HG02852 (cell line): ENCODE measurements around the gene RRAS2.
"Not testable (repeated sequence)": the region's sequence is repeated elsewhere in the genome, so short reads cannot be mapped to it uniquely, and the experiment has no call there.

Experiments used
- ATAC-seq: cut with Tn5 transposase; IDR thresholded peaks from one replicate; pipeline ENCODE4 v1.9.1; 2021; ENCODE audit warnings: mild to moderate bottlenecking, moderate library complexity; ENCODE audit not compliant: unreplicated experiment

The RRAS2 gene

GRCh38 chr11:14372011-14372410 lies 13.0 kb upstream of the RRAS2 start:
- no peak for ATAC-seq

- ATAC-seq, result no peak
Measured at GRCh38 chr11:14371249-14371648, 12.3 kb upstream of the RRAS2 start.

DNA sequence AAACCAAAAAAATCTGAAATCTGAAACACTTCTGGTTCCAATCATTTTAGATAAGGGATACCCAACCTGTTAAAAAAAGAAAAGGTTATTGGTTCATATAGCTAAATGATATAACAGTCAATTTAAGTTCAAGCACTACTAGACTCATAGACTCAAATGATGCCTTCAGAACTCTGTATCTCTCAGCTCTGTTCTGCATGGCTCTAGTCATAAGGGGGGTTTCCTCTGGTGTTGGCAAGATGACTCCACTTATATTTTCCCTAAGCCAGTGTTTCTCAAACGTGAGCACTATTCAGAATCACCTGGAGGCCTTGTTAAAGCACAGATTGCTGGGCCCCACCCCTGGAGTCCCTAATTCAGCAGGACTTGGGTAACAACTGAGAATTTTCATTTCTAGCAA lies 11.5 kb upstream of the RRAS2 start:
- ATAC-seq, result peak; percentile 49

DNA sequence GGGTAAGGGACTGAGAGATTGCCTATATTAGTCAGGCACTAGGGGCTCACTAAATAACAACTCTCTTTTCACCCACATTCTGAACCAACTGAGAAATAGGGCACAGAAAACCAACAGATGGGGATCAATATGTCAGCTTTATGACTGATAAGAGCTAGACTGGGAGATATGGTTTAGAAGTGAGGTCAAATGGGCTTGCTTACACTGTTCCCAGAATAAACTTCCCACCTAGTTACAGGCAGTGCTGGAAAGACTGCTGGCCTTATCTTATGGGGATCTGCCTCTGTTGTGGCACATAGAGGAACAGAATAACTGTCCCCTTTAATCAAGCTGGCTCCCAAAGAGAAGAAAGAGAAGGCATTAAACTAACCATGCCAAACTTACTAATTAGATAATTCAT lies 10.6 kb upstream of the RRAS2 start:
- no peak for ATAC-seq

- no peak for ATAC-seq
Measured at GRCh38 chr11:14366936-14367335, 8.0 kb upstream of the RRAS2 start.

GRCh38 chr11:14364322-14364721 lies 5.3 kb upstream of the RRAS2 start:
- no peak for ATAC-seq

GRCh38 chr11:14362611-14363010 lies 3.6 kb upstream of the RRAS2 start:
- no peak for ATAC-seq

DNA sequence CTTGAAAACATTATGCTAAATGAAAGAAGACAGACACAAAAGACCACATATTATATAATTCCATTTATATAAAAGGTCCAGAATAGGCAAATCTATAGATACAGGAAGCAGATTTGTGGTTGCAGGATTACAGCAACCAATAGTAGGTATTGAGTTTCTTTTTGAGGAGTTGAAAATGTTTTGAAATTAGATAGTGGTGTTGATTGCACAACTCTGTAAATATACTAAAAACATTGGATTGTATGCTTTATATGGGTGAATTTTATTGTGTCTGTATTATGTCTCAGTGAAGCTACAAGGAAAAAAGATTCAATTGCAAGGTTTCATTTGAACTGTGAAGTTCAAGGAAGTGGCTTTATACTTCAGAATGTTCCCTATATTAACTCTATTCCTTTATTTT lies 3.0 kb upstream of the RRAS2 start:
- no peak for ATAC-seq

GRCh38 chr11:14360976-14361375 lies 2.0 kb upstream of the RRAS2 start:
- no peak for ATAC-seq

DNA sequence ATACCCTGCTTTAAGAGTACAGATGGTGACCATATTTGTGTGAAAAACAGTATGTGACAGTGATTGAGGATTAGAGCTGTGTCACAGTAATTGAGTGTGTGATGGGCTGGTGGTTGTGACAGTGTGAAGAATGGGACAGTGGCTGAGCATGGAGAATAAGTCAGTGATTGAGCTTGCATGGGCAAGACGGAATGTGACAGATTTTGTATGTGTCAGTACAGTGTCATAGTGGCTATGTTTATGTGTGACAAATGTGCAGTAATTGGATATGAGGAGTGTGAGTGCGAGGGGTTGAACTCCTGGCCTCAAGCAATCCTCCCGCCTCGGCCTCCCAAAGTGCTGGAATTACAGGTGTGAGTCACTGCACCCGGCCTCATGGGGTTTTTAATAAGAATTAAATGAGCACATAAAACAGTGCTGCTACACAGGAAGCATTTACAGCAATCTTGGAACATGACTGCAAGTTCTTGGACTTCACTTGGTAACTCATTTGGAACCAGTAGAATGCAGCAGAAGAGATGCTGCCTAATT lies 583 bp upstream of the RRAS2 start:
- ATAC-seq, result no peak

DNA sequence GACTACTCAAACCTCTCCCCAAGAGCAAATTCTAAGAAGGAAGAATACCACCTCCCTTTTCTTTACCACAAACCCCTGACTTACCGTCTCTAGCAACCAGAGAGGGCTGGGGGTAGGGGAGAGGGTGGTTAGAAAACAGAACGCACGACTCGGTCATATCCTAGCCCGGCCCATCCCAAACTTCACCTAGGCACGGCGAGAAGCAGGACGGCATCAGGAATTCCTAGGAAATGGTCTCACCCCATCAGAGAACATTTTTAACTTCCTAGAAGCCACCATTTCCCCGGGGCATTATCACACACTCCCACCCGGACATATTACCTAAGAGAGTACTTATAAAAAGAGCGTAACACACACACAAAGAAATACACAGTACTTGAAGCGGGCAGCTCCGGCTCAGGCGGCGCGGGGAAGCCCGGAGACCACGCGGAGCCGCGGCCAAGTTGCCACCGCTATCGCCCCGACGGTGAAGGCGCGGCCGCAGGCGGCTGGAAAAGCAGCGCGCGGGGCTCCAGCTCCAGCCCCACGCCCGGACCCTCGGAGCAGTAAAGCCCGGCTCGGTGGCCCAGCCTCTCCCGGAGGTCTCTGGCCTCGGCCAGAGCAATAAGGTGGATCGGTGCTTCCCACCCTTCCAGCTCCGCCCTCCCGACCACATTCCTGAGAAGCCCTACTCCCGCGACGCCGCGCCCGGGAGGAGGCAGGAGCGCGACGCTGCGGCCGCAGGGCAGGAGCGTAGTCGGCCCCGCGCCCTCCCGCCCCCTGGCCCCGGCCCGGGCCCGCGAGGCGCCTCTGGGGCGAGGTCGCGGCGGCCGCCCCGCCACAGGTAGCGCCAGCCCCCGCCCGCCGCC lies 878 bp downstream of the RRAS2 start:
- peak; percentile 61 for ATAC-seq

DNA sequence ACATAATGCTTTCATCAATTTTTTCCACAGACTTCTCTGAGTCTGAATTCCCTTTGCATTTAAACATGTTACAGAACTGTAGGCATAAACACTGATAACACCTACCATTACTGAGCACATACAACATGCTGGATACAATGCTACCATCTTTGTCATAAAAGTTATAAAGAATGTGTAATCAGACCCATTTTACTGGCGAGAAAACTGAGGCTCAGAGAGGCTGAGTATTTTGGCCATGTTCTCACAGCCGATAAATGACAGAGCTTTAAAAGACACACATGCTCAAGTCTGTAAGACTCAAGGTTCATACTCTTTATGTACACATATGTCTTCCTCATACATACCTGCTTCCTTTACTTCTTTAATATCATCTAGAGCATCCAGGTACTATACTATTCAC lies 2.6 kb downstream of the RRAS2 start:
- ATAC-seq, result no peak

DNA sequence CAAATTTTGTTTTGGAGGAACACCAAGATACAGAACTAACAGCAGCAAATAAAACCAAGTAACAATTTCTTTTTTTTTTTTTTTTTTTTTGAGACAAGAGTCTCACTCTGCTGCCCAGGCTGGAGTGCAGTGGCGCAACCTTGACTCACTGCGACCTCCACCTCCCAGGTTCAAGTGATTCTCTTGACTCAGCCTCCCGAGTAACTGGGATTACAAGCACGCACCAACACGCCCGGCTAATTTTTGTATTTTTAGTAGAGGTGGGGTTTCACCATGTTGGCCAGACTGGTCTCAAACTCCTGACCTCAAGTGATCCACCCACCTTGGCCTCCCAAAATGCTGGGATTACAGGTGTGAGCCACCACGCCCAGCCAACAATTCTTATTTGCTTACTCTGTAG lies 4.4 kb downstream of the RRAS2 start:
- ATAC-seq, result not testable (repeated sequence)

DNA sequence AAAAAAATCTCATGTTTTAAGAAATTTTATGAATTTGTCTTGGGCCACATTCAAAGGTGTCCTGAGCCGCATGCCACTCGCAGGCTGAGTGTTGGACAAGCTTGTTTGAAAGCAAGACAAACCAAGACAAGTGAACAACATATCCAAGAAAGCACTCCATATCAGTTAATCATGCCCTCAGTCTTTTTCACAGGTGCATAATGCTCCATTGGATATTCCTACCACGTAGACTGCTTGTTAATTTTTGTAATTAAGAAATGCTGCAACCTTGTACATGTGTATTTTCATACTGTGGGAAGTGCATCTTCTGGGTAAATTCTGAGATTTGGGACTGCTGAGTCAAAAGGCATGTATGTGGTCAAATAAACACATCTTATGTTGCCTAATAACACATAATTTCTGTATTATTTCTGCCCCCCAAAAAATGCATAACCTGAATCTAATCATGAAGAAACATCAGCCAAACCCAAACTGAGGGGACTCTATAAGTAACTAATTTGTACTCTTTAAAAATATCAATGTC lies 8.2 kb downstream of the RRAS2 start:
- ATAC-seq, result no peak

DNA sequence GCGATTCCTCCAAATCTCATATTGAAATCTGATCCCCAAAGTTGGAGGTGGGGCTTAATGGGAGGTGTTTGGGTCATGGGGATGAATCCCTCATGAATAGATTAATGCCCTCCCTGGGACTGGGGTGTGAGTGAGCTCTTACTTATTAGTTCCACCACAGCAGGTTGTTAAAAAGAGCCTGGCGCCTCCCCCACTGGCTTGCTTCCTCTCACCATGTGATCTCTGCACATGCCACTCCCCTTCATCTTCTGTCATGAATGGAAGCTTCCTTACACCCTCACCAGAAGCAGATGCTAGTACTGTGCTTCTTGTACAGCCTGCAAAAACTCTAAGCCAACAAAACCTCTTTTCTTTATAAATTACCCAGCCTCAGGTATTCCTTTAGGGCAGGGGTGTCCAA lies 8.8 kb downstream of the RRAS2 start:
- ATAC-seq, result no peak

GRCh38 chr11:14347991-14348390 lies 11.0 kb downstream of the RRAS2 start:
- no peak for ATAC-seq

- ATAC-seq, result no peak
Measured at GRCh38 chr11:14347494-14347893, 11.5 kb downstream of the RRAS2 start.

- ATAC-seq, result no peak
Measured at GRCh38 chr11:14346303-14346955, 12.6 kb downstream of the RRAS2 start.

GRCh38 chr11:14345668-14346067 lies 13.3 kb downstream of the RRAS2 start:
- no peak for ATAC-seq

DNA sequence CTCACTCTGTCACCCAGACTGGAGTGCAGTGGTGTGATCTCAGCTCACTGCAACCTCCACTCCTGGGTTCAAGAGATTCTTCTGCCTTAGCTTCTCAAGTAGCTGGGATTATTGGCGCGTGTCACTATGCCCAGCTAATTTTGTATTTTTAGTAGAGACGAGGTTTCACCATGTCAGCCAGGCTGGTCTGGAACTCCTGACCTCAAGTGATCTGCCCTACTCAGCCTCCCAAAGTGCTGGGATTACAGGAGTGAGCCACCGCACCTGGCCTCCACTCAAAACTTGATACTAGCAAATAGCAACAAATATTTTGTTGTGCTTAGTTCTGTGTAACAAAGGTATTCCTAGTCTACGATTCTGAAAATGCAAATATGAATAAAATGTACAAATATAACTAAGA lies 14.0 kb downstream of the RRAS2 start:
- ATAC-seq, result not testable (repeated sequence)

DNA sequence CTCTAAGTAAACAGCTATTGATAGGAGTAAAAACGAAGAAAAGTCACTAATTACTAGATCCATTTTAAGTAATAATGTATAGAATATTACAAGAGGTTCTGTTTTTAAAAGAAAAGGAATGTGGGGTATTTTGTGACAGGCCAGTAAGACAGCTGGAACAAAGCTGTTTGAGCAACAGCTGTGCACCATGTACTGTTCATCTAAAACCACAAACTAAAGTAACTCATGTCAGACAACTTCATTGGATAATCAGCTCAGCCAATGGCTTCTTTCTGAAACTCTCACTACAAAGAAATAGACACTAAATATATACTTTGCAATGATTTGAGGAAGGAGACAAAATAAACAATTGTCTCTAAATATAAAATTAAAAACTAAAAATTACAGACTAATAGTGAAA lies 16.1 kb downstream of the RRAS2 start:
- ATAC-seq, result peak; percentile 82

DNA sequence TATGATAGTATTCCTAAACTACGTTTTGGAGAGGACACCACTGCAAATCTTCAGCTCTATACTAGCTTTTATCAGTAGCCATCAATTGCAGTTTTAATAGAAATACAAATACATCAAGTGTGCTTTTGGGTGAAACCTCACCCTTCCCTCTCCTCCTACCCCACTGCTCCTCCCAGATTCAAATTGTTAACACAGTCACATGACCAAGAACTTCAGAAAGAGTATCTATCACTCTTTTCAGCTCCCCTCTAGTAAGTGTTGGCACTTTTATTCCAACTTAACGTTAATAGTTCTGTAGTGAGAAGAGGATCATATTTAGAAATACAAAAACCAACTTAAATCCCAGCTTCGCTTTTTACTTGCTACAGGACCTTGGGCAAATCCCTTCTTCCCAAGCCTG lies 17.0 kb downstream of the RRAS2 start:
- no peak for ATAC-seq
